CD14-positive monocyte (primary cell): Measurements from ENCODE around the gene SLIT3. TPM values are rescaled to one million over a fixed set of nuclear protein-coding genes. Genes with fewer than 3 reads are reported as not detected.

ENCODE experiments used
- DNase-seq, 3 donors: peaks; one replicate each; pipeline ENCODE4 v3.0.0-alpha.2; 2011 to 2022
- H2AFZ ChIP-seq: 2 replicates; pipeline ENCODE4 v1.6.0; 2012; ENCODE audit warnings: mild to moderate bottlenecking, low read depth, low read length, inconsistent platforms; ENCODE audit not compliant: insufficient read depth, poor library complexity, severe bottlenecking
- H3K27ac ChIP-seq, 2 donors: 1 replicate in 1 of 2; 2 replicates in 1 of 2; pipeline ENCODE4 v1.5.1; 2012 to 2013; ENCODE audit warnings: low read length in 2 of 2, control low read depth in 1 of 2, inconsistent platforms in 1 of 2, low read depth in 1 of 2, mild to moderate bottlenecking in 1 of 2
- H3K27me3 ChIP-seq, 2 donors: one replicate each; pipeline versions ENCODE4 v1.6.0 to v1.6.1; 2011 to 2013; ENCODE audit warnings: low read length in 2 of 2; ENCODE audit not compliant: control insufficient read depth in 2 of 2, insufficient read depth in 2 of 2
- H3K36me3 ChIP-seq, 2 donors: replicated peaks in 1 of 2; 1 replicate in 1 of 2; 2 replicates in 1 of 2; pipeline versions ENCODE4 v1.5.1 to v1.6.1; 2012 to 2013; ENCODE audit warnings: low read length in 2 of 2, control low read depth in 1 of 2, inconsistent platforms in 1 of 2, mild to moderate bottlenecking in 1 of 2; ENCODE audit not compliant: insufficient read depth in 2 of 2, control insufficient read depth in 1 of 2
- H3K4me1 ChIP-seq, 2 donors: 1 replicate in 1 of 2; 2 replicates in 1 of 2; pipeline versions ENCODE4 v1.5.1 to v1.6.1; 2012 to 2013; ENCODE audit warnings: low read length in 2 of 2, control low read depth in 1 of 2, inconsistent platforms in 1 of 2, mild to moderate bottlenecking in 1 of 2, moderate library complexity in 1 of 2; ENCODE audit not compliant: insufficient read depth in 2 of 2, control insufficient read depth in 1 of 2
- H3K4me2 ChIP-seq: replicated peaks from 2 replicates; pipeline ENCODE3; 2012; ENCODE audit warnings: low read length, moderate library complexity, mild to moderate bottlenecking; ENCODE audit not compliant: poor library complexity, severe bottlenecking; ENCODE audit errors: extremely low read depth
- H3K4me3 ChIP-seq, 3 experiments: fragments of 200-600 bp in 1 of 3; sonication (generic) in 1 of 3; replicated peaks in 1 of 3; 1 replicate in 2 of 3; 2 replicates in 1 of 3; pipeline ENCODE4 v1.5.1; 2011 to 2013; ENCODE audit warnings: low read length in 3 of 3, mild to moderate bottlenecking in 3 of 3, control low read depth in 2 of 3, low read depth in 2 of 3, inconsistent platforms in 1 of 3, moderate library complexity in 1 of 3
- H3K79me2 ChIP-seq: 2 replicates; pipeline ENCODE4 v1.6.0; 2012; ENCODE audit warnings: mild to moderate bottlenecking, control low read depth, inconsistent platforms, low read length, moderate library complexity; ENCODE audit not compliant: insufficient read depth
- H3K9ac ChIP-seq: 2 replicates; pipeline ENCODE4 v1.6.0; 2017; ENCODE audit warnings: low read length, mild to moderate bottlenecking; ENCODE audit not compliant: insufficient read depth, poor library complexity, severe bottlenecking
- H3K9me3 ChIP-seq, 2 donors: replicated peaks in 1 of 2; 1 replicate in 1 of 2; 2 replicates in 1 of 2; pipeline versions ENCODE4 v1.5.1 to v1.6.1; 2012 to 2013; ENCODE audit warnings: low read length in 2 of 2, control low read depth in 1 of 2; ENCODE audit not compliant: control insufficient read depth in 1 of 2, insufficient read depth in 1 of 2
- H4K20me1 ChIP-seq: 2 replicates; pipeline ENCODE4 v1.6.0; 2012; ENCODE audit warnings: mild to moderate bottlenecking, low read length, control low read depth, moderate library complexity; ENCODE audit not compliant: insufficient read depth
- H3K27ac Mint-ChIP-seq, 7 donors: one replicate each; pipeline ENCODE4 v1.8.0; 2020; ENCODE audit warnings: mild to moderate bottlenecking in 7 of 7, mixed read lengths in 7 of 7, moderate library complexity in 6 of 7, inconsistent platforms in 2 of 7
- H3K27me3 Mint-ChIP-seq, 3 donors: one replicate each; pipeline ENCODE4 v1.8.0; 2021 to 2022; ENCODE audit warnings: low read depth in 3 of 3, mild to moderate bottlenecking in 3 of 3, mixed read lengths in 3 of 3, moderate library complexity in 3 of 3, inconsistent platforms in 1 of 3
- H3K36me3 Mint-ChIP-seq, 2 donors: one replicate each; pipeline ENCODE4 v1.8.0; 2020; ENCODE audit warnings: mixed read lengths in 2 of 2, inconsistent platforms in 1 of 2, mild to moderate bottlenecking in 1 of 2
- H3K4me1 Mint-ChIP-seq: one replicate; pipeline ENCODE4 v1.8.0; 2020; ENCODE audit warnings: mild to moderate bottlenecking, mixed read lengths
- H3K4me3 Mint-ChIP-seq, 2 donors: one replicate each; pipeline ENCODE4 v1.8.0; 2020; ENCODE audit warnings: mild to moderate bottlenecking in 2 of 2, mixed read lengths in 2 of 2, moderate library complexity in 1 of 2
- H3K9me3 Mint-ChIP-seq, 7 donors: one replicate each; pipeline ENCODE4 v1.8.0; 2020 to 2022; ENCODE audit warnings: mixed read lengths in 7 of 7, mild to moderate bottlenecking in 6 of 7, moderate library complexity in 6 of 7, inconsistent platforms in 2 of 7
- WGBS: methylation state at CpG from one replicate; pipeline ENCODE4 v1.1.5; 2013; ENCODE audit warnings: missing lambda C conversion rate; ENCODE audit not compliant: insufficient coverage; 5-methylcytosine and 5-hydroxymethylcytosine counted together
- intact Hi-C, 2 donors: fragments of 100-400 bp; cut with micrococcal nuclease; formaldehyde crosslinking; loops; one replicate each; pipeline versions ENCODE4 v1.15.0 to v1.15.1; 2023
- polyA plus RNA-seq, 3 donors: library from polyadenylated mRNA; depleted of rRNA in 1 of 3; unstranded in 2 of 3; stranded (reverse) in 1 of 3; fragments of 300-500 nt in 2 of 3; fragments of >200 nt in 1 of 3; fragmentation: Illumina TruSeq in 2 of 3; gene quantifications; 1 replicate in 2 of 3; 2 replicates in 1 of 3; pipeline ENCODE4 v1.2.3, GENCODE V29; 2012 to 2021
- TF ChIP-seq, protein P1 (sequence below): fragments of 200-600 bp; IDR thresholded peaks from one replicate; pipeline ENCODE4 v1.8.0; 2022; ENCODE audit warnings: antibody characterized with exemption, mild to moderate bottlenecking

SLIT3 gene
- polyA plus RNA-seq, 3 donors, result not detected

DNA sequence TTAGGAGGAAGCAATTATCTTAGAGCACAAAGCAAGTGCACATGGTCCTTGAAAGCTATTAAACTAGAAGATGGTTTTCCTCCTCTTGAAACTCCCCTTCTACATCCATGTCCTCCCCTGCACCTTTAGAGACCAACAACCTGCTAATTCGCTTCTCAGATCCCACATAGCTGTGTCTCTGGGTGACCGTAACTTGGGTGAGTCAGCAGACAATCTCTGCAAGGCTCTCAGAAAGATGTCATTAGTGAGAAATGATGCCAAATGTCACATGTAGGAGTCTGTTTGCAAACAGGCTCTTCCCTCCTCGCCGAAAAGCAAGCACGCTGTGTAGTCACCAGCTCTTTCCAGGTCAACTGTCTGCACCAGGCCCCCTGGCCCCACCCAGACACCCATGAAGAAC is 291.8 kb downstream of the SLIT3 start:
- Histone ChIP-seq H3K4me1 (no peaks in the 10 kb centered on the region), H2AFZ (no peak overlapping the region), H3K4me3 (no peak overlapping the region), H4K20me1 (no peaks in the 10 kb centered on the region), H3K27ac (no peak overlapping the region), H3K27me3 (no peaks in the 10 kb centered on the region), H3K4me2 (no peak overlapping the region), H3K9ac (no peak overlapping the region), H3K36me3 (no peaks in the 10 kb centered on the region), H3K9me3 (no peaks in the 10 kb centered on the region), H3K79me2 (no peaks in the 10 kb centered on the region)
- DNase-seq, result no peak
- H3K27me3 Mint-ChIP-seq, result peaks cover 0 to 6% (median 3%) of the 10 kb centered on the region in 3 donors
- TF ChIP-seq, protein P1, sequence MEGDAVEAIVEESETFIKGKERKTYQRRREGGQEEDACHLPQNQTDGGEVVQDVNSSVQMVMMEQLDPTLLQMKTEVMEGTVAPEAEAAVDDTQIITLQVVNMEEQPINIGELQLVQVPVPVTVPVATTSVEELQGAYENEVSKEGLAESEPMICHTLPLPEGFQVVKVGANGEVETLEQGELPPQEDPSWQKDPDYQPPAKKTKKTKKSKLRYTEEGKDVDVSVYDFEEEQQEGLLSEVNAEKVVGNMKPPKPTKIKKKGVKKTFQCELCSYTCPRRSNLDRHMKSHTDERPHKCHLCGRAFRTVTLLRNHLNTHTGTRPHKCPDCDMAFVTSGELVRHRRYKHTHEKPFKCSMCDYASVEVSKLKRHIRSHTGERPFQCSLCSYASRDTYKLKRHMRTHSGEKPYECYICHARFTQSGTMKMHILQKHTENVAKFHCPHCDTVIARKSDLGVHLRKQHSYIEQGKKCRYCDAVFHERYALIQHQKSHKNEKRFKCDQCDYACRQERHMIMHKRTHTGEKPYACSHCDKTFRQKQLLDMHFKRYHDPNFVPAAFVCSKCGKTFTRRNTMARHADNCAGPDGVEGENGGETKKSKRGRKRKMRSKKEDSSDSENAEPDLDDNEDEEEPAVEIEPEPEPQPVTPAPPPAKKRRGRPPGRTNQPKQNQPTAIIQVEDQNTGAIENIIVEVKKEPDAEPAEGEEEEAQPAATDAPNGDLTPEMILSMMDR, result no peak
- no peak overlapping the region for H3K27ac Mint-ChIP-seq
- WGBS, result no CpG with 5 or more reads among the region's 5 CpGs
- H3K4me3 Mint-ChIP-seq, result no peak overlapping the region
- H3K9me3 Mint-ChIP-seq, result peaks cover 0 to 1% (median 0%) of the 10 kb centered on the region in 7 donors
- intact Hi-C loops, result no loop called here
- no peaks in the 10 kb centered on the region for H3K4me1 Mint-ChIP-seq
- H3K36me3 Mint-ChIP-seq, result no peaks in the 10 kb centered on the region

DNA sequence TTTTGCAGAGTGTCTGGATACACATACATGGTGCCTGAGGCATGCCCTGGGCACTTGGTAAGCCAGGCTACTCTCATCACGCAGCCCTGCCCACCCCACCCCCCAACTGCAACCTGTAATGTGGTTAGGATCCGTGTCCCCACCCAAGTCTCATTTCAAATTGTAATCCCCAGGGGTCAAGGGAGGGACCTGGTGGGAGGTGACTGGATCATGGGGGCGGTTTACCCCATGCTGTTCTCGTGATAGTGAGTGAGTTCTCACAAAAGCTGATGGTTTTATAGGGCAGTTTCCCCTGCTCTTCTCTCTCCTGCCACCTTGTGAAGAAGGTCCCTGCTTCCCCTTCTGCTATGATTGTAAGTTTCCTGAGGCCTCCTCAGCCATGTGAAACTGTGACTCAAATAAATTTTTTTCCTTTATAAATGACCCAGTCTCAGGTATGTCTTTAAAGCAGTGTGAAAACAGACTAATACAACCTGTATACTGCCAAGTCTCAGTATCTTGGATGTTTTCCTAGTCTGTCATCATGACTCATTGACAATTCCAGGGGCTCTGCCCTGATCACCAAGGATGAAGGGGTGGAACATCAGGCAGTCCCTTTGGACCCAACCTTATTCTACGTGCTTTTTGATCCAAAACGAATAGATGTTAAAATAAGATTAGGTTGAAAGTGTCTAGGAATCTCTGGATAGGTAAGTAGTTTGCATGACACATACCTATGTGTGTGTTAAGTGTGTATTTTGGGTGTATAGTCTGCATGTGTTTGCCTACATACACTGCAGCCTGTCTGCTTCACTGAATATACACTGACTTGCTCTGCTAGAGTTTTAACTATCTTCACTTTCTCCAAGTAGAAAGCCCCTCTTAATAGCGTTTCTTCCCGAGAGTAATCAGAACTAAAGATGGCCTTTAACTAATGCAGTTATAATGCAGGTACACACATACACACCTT is 293.8 kb downstream of the SLIT3 start:
- no peaks in the 10 kb centered on the region for H3K9me3 ChIP-seq
- H3K4me1 Mint-ChIP-seq, result no peaks in the 10 kb centered on the region
- intact Hi-C loops, result no loop called here
- WGBS, result no CpG with 5 or more reads among the region's 8 CpGs
- peaks cover 0 to 1% (median 0%) of the 10 kb centered on the region in 7 donors for H3K9me3 Mint-ChIP-seq
- DNase-seq, result no peak
- TF ChIP-seq, protein P1, result no peak
- no peak overlapping the region for H3K4me2 ChIP-seq
- H3K4me1 ChIP-seq, result no peaks in the 10 kb centered on the region
- H2AFZ ChIP-seq, result no peak overlapping the region
- H3K36me3 Mint-ChIP-seq, result no peaks in the 10 kb centered on the region
- no peak overlapping the region for H3K4me3 ChIP-seq
- no peaks in the 10 kb centered on the region for H3K27me3 ChIP-seq
- H3K4me3 Mint-ChIP-seq, result no peak overlapping the region
- no peaks in the 10 kb centered on the region for H4K20me1 ChIP-seq
- H3K27ac Mint-ChIP-seq, result no peak overlapping the region
- H3K79me2 ChIP-seq, result no peaks in the 10 kb centered on the region
- H3K27me3 Mint-ChIP-seq, result peaks cover 0 to 6% (median 4%) of the 10 kb centered on the region in 3 donors
- H3K9ac ChIP-seq, result no peak overlapping the region
- no peak overlapping the region for H3K27ac ChIP-seq
- no peaks in the 10 kb centered on the region for H3K36me3 ChIP-seq
